A549 (cell line): ENCODE measurements around the gene TBC1D1. TPM values are rescaled to one million over a fixed set of nuclear protein-coding genes. Genes with fewer than 3 reads are reported as not detected.

Experiments
- ATAC-seq, 2 experiments: fragments of 200-7000 bp in 1 of 2; fragments of >200 bp in 1 of 2; cut with Nextera tagmentation in 1 of 2; cut with Tn5 transposase in 1 of 2; 3 replicates each; pipeline versions ENCODE4 v1.8.0 to v1.9.1; 2018 to 2020; ENCODE audit warnings: mild to moderate bottlenecking in 1 of 2, moderate library complexity in 1 of 2
- CTCF ChIA-PET: fragments of 300-600 bp; sonication (Branson Sonifier 250); formaldehyde crosslinking; extraction: SDS; loops from one replicate; lab custom pipeline; 2021; ENCODE audit warnings: antibody characterized with exemption, inconsistent platforms; lab: Yijun Ruan, JAX
- POLR2A ChIA-PET: fragments of 350-600 bp; formaldehyde crosslinking; extraction: SDS; loops from one replicate; lab custom pipeline; 2021; ENCODE audit warnings: antibody characterized with exemption, inconsistent platforms; lab: Yijun Ruan, JAX
- DNase-seq, 2 experiments: peaks; one replicate each; pipeline versions ENCODE4 v3.0.0 to v3.0.0-alpha.2; 2011 to 2016; ENCODE audit warnings: low read depth in 1 of 2, low spot score in 1 of 2
- FAIRE-seq: peaks from 2 replicates; lab custom pipeline; 2011; peaks lifted over from hg19 to GRCh38; lab: Jason Lieb, UNC
- H3K27ac ChIP-seq, 2 experiments: fragments of >200 bp; sonication (Bioruptor Twin); formaldehyde crosslinking; 3 replicates each; pipeline ENCODE4 v1.5.1; 2016 to 2017
- H3K4me1 ChIP-seq: fragments of >200 bp; sonication (Bioruptor Twin); formaldehyde crosslinking; 3 replicates; pipeline ENCODE4 v1.6.1; 2016
- H3K4me2 ChIP-seq: fragments of >200 bp; sonication (Bioruptor Twin); formaldehyde crosslinking; 3 replicates; pipeline ENCODE4 v1.6.1; 2016
- H3K4me3 ChIP-seq: fragments of >200 bp; sonication (Bioruptor Twin); formaldehyde crosslinking; 3 replicates; pipeline ENCODE4 v1.5.1; 2016
- H3K9me3 ChIP-seq: fragments of >200 bp; sonication (Bioruptor Twin); formaldehyde crosslinking; 3 replicates; pipeline ENCODE4 v1.6.1; 2016
- ATOH8 ChIP-seq: fragments of 250-450 bp; sonication (Bioruptor Pico); IDR thresholded peaks from 2 replicates; pipeline ENCODE4 v1.5.0; 2020; ENCODE audit warnings: low read depth, mild to moderate bottlenecking, moderate library complexity
- CEBPB ChIP-seq, 2 experiments: fragments of >200 bp in 1 of 2; sonication (Bioruptor Twin) in 1 of 2; formaldehyde crosslinking in 1 of 2; IDR thresholded peaks; 2 replicates each; pipeline ENCODE4 v1.6.1; 2012 to 2016
- CHD2 ChIP-seq: fragments of 150-350 bp; IDR thresholded peaks from 2 replicates; pipeline ENCODE4 v1.6.1; 2014; ENCODE audit warnings: low read length; ENCODE audit not compliant: partially characterized antibody
- CHD4 ChIP-seq: fragments of 200-600 bp; sonication (generic); IDR thresholded peaks from 2 replicates; pipeline ENCODE4 v1.6.1; 2016; ENCODE audit warnings: antibody characterized with exemption, mild to moderate bottlenecking, borderline replicate concordance
- E2F6 ChIP-seq: IDR thresholded peaks from 2 replicates; pipeline ENCODE4 v1.6.1; 2012; ENCODE audit warnings: low read depth, borderline replicate concordance
- EHMT2 ChIP-seq: fragments of 200-600 bp; sonication (generic); IDR thresholded peaks from 2 replicates; pipeline ENCODE4 v1.6.1; 2016; ENCODE audit warnings: antibody characterized with exemption, low read depth, mild to moderate bottlenecking, moderate library complexity
- EP300 ChIP-seq, 2 experiments: fragments of >200 bp; sonication (Bioruptor Twin); formaldehyde crosslinking; IDR thresholded peaks; 2 replicates in 1 of 2; 3 replicates in 1 of 2; pipeline ENCODE4 v1.6.1; 2016 to 2017
- HES2 ChIP-seq: fragments of >200 bp; sonication (Bioruptor Twin); formaldehyde crosslinking; IDR thresholded peaks from 2 replicates; pipeline ENCODE4 v1.6.1; 2016
- HOXA7 ChIP-seq: fragments of 250-450 bp; sonication (Bioruptor Pico); IDR thresholded peaks from 2 replicates; pipeline ENCODE4 v1.5.0; 2020; ENCODE audit warnings: mild to moderate bottlenecking, moderate library complexity
- HOXB13 ChIP-seq: fragments of 250-450 bp; sonication (Bioruptor Pico); IDR thresholded peaks from 2 replicates; pipeline ENCODE4 v1.5.0; 2020; ENCODE audit warnings: low read depth, mild to moderate bottlenecking, moderate library complexity
- JUN ChIP-seq, 2 experiments: fragments of >200 bp; sonication (Bioruptor Twin); formaldehyde crosslinking; IDR thresholded peaks; 2 replicates in 1 of 2; 3 replicates in 1 of 2; pipeline ENCODE4 v1.6.1; 2016 to 2017
- JUNB ChIP-seq: fragments of >200 bp; sonication (Bioruptor Twin); formaldehyde crosslinking; IDR thresholded peaks from 2 replicates; pipeline ENCODE4 v1.6.1; 2016
- KDM1A ChIP-seq: fragments of 200-600 bp; sonication (generic); IDR thresholded peaks from 2 replicates; pipeline ENCODE4 v1.6.1; 2016; ENCODE audit warnings: low read depth, mild to moderate bottlenecking
- KDM5A ChIP-seq: fragments of 200-600 bp; sonication (generic); IDR thresholded peaks from 2 replicates; pipeline ENCODE4 v1.6.1; 2016; ENCODE audit warnings: antibody characterized with exemption, mild to moderate bottlenecking
- NR3C1 ChIP-seq: fragments of >200 bp; sonication (Bioruptor Twin); formaldehyde crosslinking; IDR thresholded peaks from 3 replicates; pipeline ENCODE4 v1.6.1; 2017
- POLR2A ChIP-seq: IDR thresholded peaks from 2 replicates; pipeline ENCODE4 v1.6.1; 2012; ENCODE audit warnings: mild to moderate bottlenecking, low read length
- SREBF2 ChIP-seq: fragments of 450-650 bp; IDR thresholded peaks from 2 replicates; pipeline ENCODE4 v1.6.1; 2014; ENCODE audit warnings: mild to moderate bottlenecking, moderate library complexity
- TP53 ChIP-seq: fragments of 250-450 bp; sonication (Bioruptor Pico); IDR thresholded peaks from 2 replicates; pipeline ENCODE4 v1.5.0; 2021; ENCODE audit warnings: mild to moderate bottlenecking, moderate library complexity
- ZC3H11A ChIP-seq: fragments of 450-650 bp; IDR thresholded peaks from 2 replicates; pipeline ENCODE4 v1.6.1; 2014; ENCODE audit warnings: antibody characterized with exemption, mild to moderate bottlenecking
- ZFP36 ChIP-seq: fragments of 450-650 bp; IDR thresholded peaks from 2 replicates; pipeline ENCODE4 v1.6.1; 2014; ENCODE audit warnings: borderline replicate concordance; ENCODE audit not compliant: partially characterized antibody
- ZNF302 ChIP-seq: fragments of 250-450 bp; sonication (Bioruptor Pico); IDR thresholded peaks from 2 replicates; pipeline ENCODE4 v1.9.0; 2021; ENCODE audit warnings: inconsistent platforms, mild to moderate bottlenecking, moderate library complexity
- WGBS: methylation state at CpG from one replicate; pipeline ENCODE4 v1.1.6; 2017; ENCODE audit errors: missing lambda C conversion rate; 5-methylcytosine and 5-hydroxymethylcytosine counted together
- polyA plus RNA-seq, 4 experiments: library from polyadenylated mRNA; depleted of rRNA in 3 of 4; stranded (reverse); fragments of >200 nt; fragmentation: RNase III in 1 of 4; extraction: RNeasy Plus Mini Kit Qiagen cat#74134 plus additional on column Dnase treatment in 1 of 4; gene quantifications; 2 replicates in 3 of 4; 3 replicates in 1 of 4; pipeline ENCODE4 v1.2.3, GENCODE V29; 2011 to 2017

TBC1D1 gene
- polyA plus RNA-seq, 2 of the 4 experiments (the other 2 are of a cell fraction) = 26.5 to 28.5 TPM

GRCh38 chr4:38146383-38146782 lies 255.5 kb downstream of the TBC1D1 start:
- ChIA-PET POLR2A (no interaction called here), CTCF (no interaction called here)
- ATAC-seq (no peak), DNase-seq (no peak), FAIRE-seq (no peak)
- H3K4me3 ChIP-seq = no peak overlapping the region
- 80% methylated on average over 2 of the region's 2 CpGs for WGBS
- no peak overlapping the region for H3K27ac ChIP-seq
- TF ChIP-seq CHD4 (no peak), KDM1A (no peak), ZNF302 (CRISPR knock-in tag) (no peak), HOXB13 (CRISPR knock-in tag) (no peak), E2F6 (no peak), ZC3H11A (no peak), ZFP36 (no peak), CHD2 (no peak), HES2 (no peak), ATOH8 (CRISPR knock-in tag) (no peak)
- H3K9me3 ChIP-seq = no peaks in the 10 kb centered on the region
- no peaks in the 10 kb centered on the region for H3K4me1 ChIP-seq
- H3K4me2 ChIP-seq = no peak overlapping the region

DNA sequence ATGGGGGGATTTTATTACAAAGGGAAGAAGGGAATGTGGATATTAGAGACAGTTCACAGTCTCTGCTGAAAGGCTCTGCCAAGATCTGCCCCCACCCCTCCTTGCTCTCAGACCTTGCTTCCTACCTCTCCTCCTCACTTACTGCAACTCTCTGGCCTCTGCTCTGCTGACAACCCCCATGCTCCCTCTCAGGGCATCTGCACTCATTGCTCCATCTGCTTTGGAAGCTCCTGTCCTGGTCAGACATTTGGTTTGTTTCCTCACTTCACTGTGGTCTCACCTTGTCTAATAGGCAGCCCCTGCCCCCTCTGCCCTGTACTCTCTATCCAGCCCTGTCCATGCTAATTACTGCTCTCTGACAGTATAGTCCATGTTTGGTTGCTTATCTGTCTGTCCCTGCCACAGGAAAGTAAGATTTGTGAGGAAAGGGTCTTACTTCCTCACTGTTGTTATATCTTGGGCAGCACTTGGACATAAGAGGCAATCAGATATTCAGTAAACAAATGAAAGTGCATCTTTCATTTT lies 258.6 kb downstream of the TBC1D1 start:
- Histone ChIP-seq H3K4me2 (no peak overlapping the region), H3K4me3 (no peak overlapping the region), H3K4me1 (peaks cover 6% of the 10 kb centered on the region), H3K9me3 (no peaks in the 10 kb centered on the region), H3K27ac (no peak overlapping the region)
- CTCF ChIA-PET = interaction anchor here (0.6 to 1.6 kb wide), 2 partner anchors 22 to 80 kb away, joined by 3 to 5 read pairs; no protein-coding TSS in a partner anchor
- POLR2A ChIA-PET = no interaction called here
- TF ChIP-seq CEBPB (IDR thresholded peaks at IDR 0.05) (no peak), HOXA7 (no peak), SREBF2 (no peak), EHMT2 (no peak), CHD4 (no peak), EP300 (IDR thresholded peaks at IDR 0.05) (no peak)
- DNase-seq (no peak), ATAC-seq (no peak), FAIRE-seq (no peak)

GRCh38 chr4:38149997-38150671 lies 259.2 kb downstream of the TBC1D1 start:
- ATAC-seq = no peak
- ChIA-PET POLR2A (no interaction called here), CTCF (interaction anchor here (0.6 to 1.6 kb wide), 3 partner anchors 11 to 582 kb away, joined by 3 to 5 read pairs (median 4); no protein-coding TSS in a partner anchor)
- TF ChIP-seq CHD4 (no peak), KDM1A (no peak), NR3C1 (no peak), KDM5A (no peak), JUN (IDR thresholded peaks at IDR 0.05) (no peak), JUNB (no peak), TP53 (CRISPR knock-in tag) (no peak), POLR2A (no peak)
- no peak for DNase-seq
- Histone ChIP-seq H3K27ac (no peak overlapping the region), H3K9me3 (no peaks in the 10 kb centered on the region), H3K4me3 (no peak overlapping the region), H3K4me2 (no peak overlapping the region), H3K4me1 (peaks cover 12% of the 10 kb centered on the region)
- no peak for FAIRE-seq
- 80% methylated on average over 8 of the region's 8 CpGs for WGBS
